Right cardiac atrium (tissue), 5 donors: ENCODE data around the gene NEXN. TPM values are rescaled to one million over a fixed set of nuclear protein-coding genes. Genes with fewer than 3 reads are reported as not detected.
"Not testable (repeated sequence)": the region's sequence is repeated elsewhere in the genome, so short reads cannot be mapped to it uniquely, and the experiment has no call there.

Source experiments
- ATAC-seq, 2 donors: fragments of 200-7000 bp; cut with Tn5 transposase; one replicate each; pipeline versions ENCODE4 v1.8.0 to v1.9.1; 2020; ENCODE audit warnings: moderate library complexity in 2 of 2, mild to moderate bottlenecking in 1 of 2
- DNase-seq, 3 donors: peaks; one replicate each; pipeline ENCODE4 v3.0.0-alpha.2; 2020
- H3K27ac ChIP-seq: one replicate; pipeline ENCODE4 v1.5.1; 2013; ENCODE audit warnings: mild to moderate bottlenecking, low read length, control low read depth, moderate library complexity
- H3K27me3 ChIP-seq: one replicate; pipeline ENCODE4 v1.6.1; 2013; ENCODE audit not compliant: control insufficient read depth, insufficient read depth
- H3K4me1 ChIP-seq: one replicate; pipeline ENCODE4 v1.6.1; 2013; ENCODE audit warnings: low read length; ENCODE audit not compliant: control insufficient read depth, insufficient read depth
- H3K4me3 ChIP-seq: one replicate; pipeline ENCODE4 v1.5.1; 2013; ENCODE audit warnings: low read length, control low read depth
- H3K9me3 ChIP-seq: one replicate; pipeline ENCODE4 v1.6.1; 2013; ENCODE audit warnings: low read length; ENCODE audit not compliant: control insufficient read depth
- WGBS: extraction: QIAGEN DNeasy Blood & Tissue Kit; methylation state at CpG from one replicate; pipeline ENCODE4 v1.1.7; 2013; 5-methylcytosine and 5-hydroxymethylcytosine counted together
- intact Hi-C, 4 donors: fragments of 100-400 bp; cut with DNase I; formaldehyde crosslinking; loops; one replicate each; pipeline versions ENCODE4 v1.11.0 to v1.14.0; 2022 to 2023
- polyA plus RNA-seq: library from polyadenylated mRNA; stranded (reverse); fragments of 200-250 nt; gene quantifications from one replicate; pipeline ENCODE4 v1.2.3, GENCODE V29; 2013
- total RNA-seq, 4 donors: library from RNA; stranded (reverse); fragmentation: NEBNext Ultra II Directional; extraction: Animal tissue kit (Norgen Biotek cat#: 25700); gene quantifications; one replicate each; pipeline ENCODE4 v1.2.1, GENCODE V29; 2021
- donor health status: healthy with polysubstance abuse.
- donor health status: DM: no; HTN: yes; CAD: no.
- donor health status: DM: no; HTN: no; CAD: no.
- donor health status: DM: no; HTN: yes; CAD: no; lungs with severe emphysema.
- donor health status: DM: yes; HTN: yes; CAD: no.

Gene NEXN
- total and polyA plus RNA-seq, 5 donors = 209 to 418 (median 270) TPM

GRCh38 chr1:77983352-77983996, 95.0 kb downstream of the NEXN start:
- H3K4me1 ChIP-seq, H3K4me3 ChIP-seq, ATAC-seq, DNase-seq, H3K27ac ChIP-seq, H3K27me3 ChIP-seq, intact Hi-C loops, H3K9me3 ChIP-seq: not testable (repeated sequence)
- 85% methylated on average over 8 of the region's 8 CpGs for WGBS

GRCh38 chr1:77983997-77984355, 95.6 kb downstream of the NEXN start:
- Histone ChIP-seq H3K4me1 (peaks cover 2% of the 10 kb centered on the region), H3K27ac (no peak overlapping the region)
- intact Hi-C loops = no loop called here

GRCh38 chr1:77984629-77985028, 96.2 kb downstream of the NEXN start:
- no peak for ATAC-seq
- H3K27ac ChIP-seq = no peak overlapping the region
- intact Hi-C loops = no loop called here
- H3K27me3 ChIP-seq = no peaks in the 10 kb centered on the region
- H3K4me1 ChIP-seq = peaks cover 2% of the 10 kb centered on the region
- H3K9me3 ChIP-seq = no peaks in the 10 kb centered on the region
- no peak overlapping the region for H3K4me3 ChIP-seq
- DNase-seq = no peak
- 86% methylated on average over 4 of the region's 4 CpGs for WGBS

More at GRCh38 chr1:77983997-77984355, 95.6 kb downstream of the NEXN start:
- DNase-seq (no peak), ATAC-seq (no peak)
- no peak overlapping the region for H3K4me3 ChIP-seq
- H3K9me3 ChIP-seq = no peaks in the 10 kb centered on the region
- no peaks in the 10 kb centered on the region for H3K27me3 ChIP-seq

GRCh38 chr1:77986810-77987209, 98.4 kb downstream of the NEXN start:
- intact Hi-C loops = no loop called here

GRCh38 chr1:77987919-77988318, 99.5 kb downstream of the NEXN start:
- intact Hi-C loops = no loop called here
- Histone ChIP-seq H3K27me3 (no peaks in the 10 kb centered on the region), H3K4me1 (peaks cover 2% of the 10 kb centered on the region)

More at GRCh38 chr1:77986810-77987209, 98.4 kb downstream of the NEXN start:
- no peak for DNase-seq
- Histone ChIP-seq H3K27me3 (no peaks in the 10 kb centered on the region), H3K9me3 (no peaks in the 10 kb centered on the region), H3K27ac (no peak overlapping the region), H3K4me1 (peaks cover 2% of the 10 kb centered on the region), H3K4me3 (no peak overlapping the region)
- no peak for ATAC-seq

GRCh38 chr1:77989744-77990143, 101.3 kb downstream of the NEXN start:
- DNase-seq (no peak), ATAC-seq (no peak)
- 79% methylated on average over 2 of the region's 2 CpGs for WGBS
- H3K27ac ChIP-seq = no peak overlapping the region
- intact Hi-C loops = no loop called here
- H3K4me1 ChIP-seq = peaks cover 2% of the 10 kb centered on the region
- H3K27me3 ChIP-seq = no peaks in the 10 kb centered on the region
- no peak overlapping the region for H3K4me3 ChIP-seq
- H3K9me3 ChIP-seq = no peaks in the 10 kb centered on the region

More at GRCh38 chr1:77987919-77988318, 99.5 kb downstream of the NEXN start:
- Histone ChIP-seq H3K4me3 (no peak overlapping the region), H3K9me3 (no peaks in the 10 kb centered on the region), H3K27ac (no peak overlapping the region)
- DNase-seq (no peak), ATAC-seq (no peak)
- 61% methylated on average over 2 of the region's 2 CpGs for WGBS

GRCh38 chr1:77990629-77991204, 102.3 kb downstream of the NEXN start:
- 94% methylated on average over 3 of the region's 3 CpGs for WGBS
- Histone ChIP-seq H3K4me1 (peaks cover 2% of the 10 kb centered on the region), H3K27me3 (no peaks in the 10 kb centered on the region), H3K4me3 (no peak overlapping the region), H3K9me3 (no peaks in the 10 kb centered on the region), H3K27ac (no peak overlapping the region)
- DNase-seq (no peak), ATAC-seq (no peak)
- intact Hi-C loops = no loop called here

GRCh38 chr1:77991638-77992037, 103.2 kb downstream of the NEXN start:
- Histone ChIP-seq H3K4me3 (no peak overlapping the region), H3K27me3 (no peaks in the 10 kb centered on the region), H3K4me1 (peaks cover 2% of the 10 kb centered on the region), H3K9me3 (no peaks in the 10 kb centered on the region), H3K27ac (no peak overlapping the region)
- intact Hi-C loops = no loop called here
- DNase-seq (no peak), ATAC-seq (no peak)

Other genes with a start within 250 kb of the NEXN start
- 10 to 100 TPM; 31.7 to 44.7 (median 38.6) TPM for gene ZZZ3, start 206.0 kb upstream of the NEXN start, total RNA-seq
- gene ZZZ3, start 206.0 kb upstream of the NEXN start, polyA plus RNA-seq = 9.3 TPM
- 10 to 100 TPM; 32.2 to 35.5 (median 33.9) TPM for gene USP33, start 128.8 kb upstream of the NEXN start, total RNA-seq
- gene USP33, start 128.8 kb upstream of the NEXN start, polyA plus RNA-seq = 24.1 TPM
- gene MIGA1, start 109.0 kb upstream of the NEXN start, total RNA-seq = 10 to 100 TPM; 12.4 to 15.1 (median 12.9) TPM
- gene MIGA1, start 109.0 kb upstream of the NEXN start, polyA plus RNA-seq = 3.8 TPM
- gene FUBP1, start 90.4 kb downstream of the NEXN start, total RNA-seq = 10 to 100 TPM; 57.6 to 73.0 (median 58.9) TPM
- 39.5 TPM for gene FUBP1, start 90.4 kb downstream of the NEXN start, polyA plus RNA-seq
- 100 to 1,000 TPM in 2 of 4 donors, 10 to 100 TPM in 2; 71.2 to 106 (median 98.6) TPM for gene DNAJB4, start 116.3 kb downstream of the NEXN start, total RNA-seq
- gene DNAJB4, start 116.3 kb downstream of the NEXN start, polyA plus RNA-seq = 46.9 TPM
- 1 to 10 TPM; 1.3 to 1.8 (median 1.7) TPM for gene GIPC2, start 157.3 kb downstream of the NEXN start, total RNA-seq
- 1.5 TPM for gene GIPC2, start 157.3 kb downstream of the NEXN start, polyA plus RNA-seq